HEK293 (cell line): ENCODE measurements around the gene TMEM250.
A peak's percentile ranks its signal among the peaks of the same experiment; 100 is the strongest.

Source experiments
- BCL11A ChIP-seq: fragments of 450-650 bp; formaldehyde crosslinking; IDR thresholded peaks from 2 replicates; pipeline ENCODE4 v1.5.1; 2016; ENCODE audit warnings: low read depth, missing biosample characterization, missing genetic modification characterization
- BCL11B ChIP-seq: fragments of 450-650 bp; formaldehyde crosslinking; IDR thresholded peaks from 2 replicates; pipeline ENCODE4 v1.5.1; 2016; ENCODE audit warnings: low read depth, missing biosample characterization, missing genetic modification characterization
- HIC1 ChIP-seq: fragments of 450-650 bp; formaldehyde crosslinking; IDR thresholded peaks from 2 replicates; pipeline ENCODE4 v1.5.1; 2016; ENCODE audit warnings: missing biosample characterization, missing genetic modification characterization
- IKZF3 ChIP-seq: fragments of 450-650 bp; IDR thresholded peaks from 2 replicates; pipeline ENCODE4 v1.5.0; 2018; ENCODE audit warnings: missing biosample characterization, mild to moderate bottlenecking, missing genetic modification characterization, moderate library complexity
- KLF1 ChIP-seq: fragments of 450-650 bp; formaldehyde crosslinking; IDR thresholded peaks from 2 replicates; pipeline ENCODE4 v1.5.1; 2016; ENCODE audit warnings: missing biosample characterization, missing genetic modification characterization
- KLF16 ChIP-seq: fragments of 450-650 bp; formaldehyde crosslinking; IDR thresholded peaks from 2 replicates; pipeline ENCODE4 v1.5.1; 2017; ENCODE audit warnings: missing biosample characterization, missing genetic modification characterization
- MZF1 ChIP-seq: fragments of 450-650 bp; formaldehyde crosslinking; IDR thresholded peaks from 2 replicates; pipeline ENCODE4 v1.5.1; 2017; ENCODE audit warnings: missing biosample characterization, missing genetic modification characterization, borderline replicate concordance
- PBX3 ChIP-seq: sonication (generic); formaldehyde crosslinking; IDR thresholded peaks from 2 replicates; pipeline ENCODE4 v1.8.1; 2022; ENCODE audit warnings: mild to moderate bottlenecking, moderate library complexity, missing genetic modification reagents
- PRDM1 ChIP-seq: fragments of 450-650 bp; formaldehyde crosslinking; IDR thresholded peaks from 2 replicates; pipeline ENCODE4; 2016; ENCODE audit warnings: missing biosample characterization, missing genetic modification characterization
- RBAK ChIP-seq: fragments of 450-650 bp; formaldehyde crosslinking; IDR thresholded peaks from 2 replicates; pipeline ENCODE4 v1.5.1; 2016; ENCODE audit warnings: missing biosample characterization, missing genetic modification characterization
- TRIM28 ChIP-seq: IDR thresholded peaks from 2 replicates; pipeline ENCODE4 v1.6.1; 2011; ENCODE audit warnings: low read length, control low read depth, borderline replicate concordance
- ZBTB17 ChIP-seq: fragments of 450-650 bp; formaldehyde crosslinking; IDR thresholded peaks from 2 replicates; pipeline ENCODE4 v1.5.1; 2016; ENCODE audit warnings: missing biosample characterization, missing genetic modification characterization
- ZBTB48 ChIP-seq: fragments of 450-650 bp; formaldehyde crosslinking; IDR thresholded peaks from 2 replicates; pipeline ENCODE4 v1.5.1; 2016; ENCODE audit warnings: missing biosample characterization, missing genetic modification characterization
- ZBTB6 ChIP-seq: fragments of 450-650 bp; formaldehyde crosslinking; IDR thresholded peaks from 2 replicates; pipeline ENCODE4 v1.5.1; 2017; ENCODE audit warnings: missing biosample characterization, missing genetic modification characterization
- ZNF157 ChIP-seq: fragments of 450-650 bp; formaldehyde crosslinking; IDR thresholded peaks from 2 replicates; pipeline ENCODE4 v1.5.1; 2016; ENCODE audit warnings: missing biosample characterization, missing genetic modification characterization
- ZNF16 ChIP-seq: fragments of 450-650 bp; formaldehyde crosslinking; IDR thresholded peaks from 2 replicates; pipeline ENCODE4 v1.5.1; 2016; ENCODE audit warnings: low read depth, missing biosample characterization, missing genetic modification characterization
- ZNF174 ChIP-seq: fragments of 450-650 bp; formaldehyde crosslinking; IDR thresholded peaks from 2 replicates; pipeline ENCODE4 v1.5.0; 2017; ENCODE audit warnings: missing biosample characterization, mild to moderate bottlenecking, missing genetic modification characterization
- ZNF211 ChIP-seq: fragments of 450-650 bp; formaldehyde crosslinking; IDR thresholded peaks from 2 replicates; pipeline ENCODE4 v1.5.1; 2016; ENCODE audit warnings: low read depth, missing biosample characterization, missing genetic modification characterization
- ZNF391 ChIP-seq: fragments of 450-650 bp; formaldehyde crosslinking; IDR thresholded peaks from 2 replicates; pipeline ENCODE4 v1.5.1; 2016; ENCODE audit warnings: low read depth, missing biosample characterization, missing genetic modification characterization, borderline replicate concordance
- ZNF433 ChIP-seq: fragments of 450-650 bp; formaldehyde crosslinking; IDR thresholded peaks from 2 replicates; pipeline ENCODE4 v1.5.1; 2016; ENCODE audit warnings: missing biosample characterization, missing genetic modification characterization, low read depth
- ZNF571 ChIP-seq: fragments of 450-650 bp; formaldehyde crosslinking; IDR thresholded peaks from 2 replicates; pipeline ENCODE4 v1.5.0; 2017; ENCODE audit warnings: missing biosample characterization, missing genetic modification characterization
- ZNF624 ChIP-seq: fragments of 450-650 bp; formaldehyde crosslinking; IDR thresholded peaks from 2 replicates; pipeline ENCODE4 v1.5.1; 2017; ENCODE audit warnings: missing biosample characterization, missing genetic modification characterization
- ZNF658 ChIP-seq: fragments of 450-650 bp; formaldehyde crosslinking; IDR thresholded peaks from 2 replicates; pipeline ENCODE4; 2016; ENCODE audit warnings: missing biosample characterization, missing genetic modification characterization
- ZNF707 ChIP-seq: fragments of 450-650 bp; formaldehyde crosslinking; IDR thresholded peaks from 2 replicates; pipeline ENCODE4 v1.5.1; 2016; ENCODE audit warnings: missing biosample characterization, missing genetic modification characterization
- ZNF776 ChIP-seq: fragments of 450-650 bp; formaldehyde crosslinking; IDR thresholded peaks from 2 replicates; pipeline ENCODE4 v1.5.0; 2017; ENCODE audit warnings: missing biosample characterization, missing genetic modification characterization, borderline replicate concordance
- ZNF791 ChIP-seq: fragments of 450-650 bp; formaldehyde crosslinking; IDR thresholded peaks from 2 replicates; pipeline ENCODE4 v1.5.1; 2016; ENCODE audit warnings: missing biosample characterization, missing genetic modification characterization
- ZSCAN23 ChIP-seq: fragments of 450-650 bp; formaldehyde crosslinking; IDR thresholded peaks from 2 replicates; pipeline ENCODE4 v1.5.1; 2016; ENCODE audit warnings: missing biosample characterization, missing genetic modification characterization
- TF ChIP-seq, protein P1 (sequence below): fragments of 450-650 bp; formaldehyde crosslinking; IDR thresholded peaks from 2 replicates; pipeline ENCODE4 v1.5.1; 2016; ENCODE audit warnings: missing biosample characterization, missing genetic modification characterization
- TF ChIP-seq, protein P2 (sequence below): fragments of 450-650 bp; formaldehyde crosslinking; IDR thresholded peaks from 2 replicates; pipeline ENCODE4 v1.5.1; 2016; ENCODE audit warnings: missing biosample characterization, missing genetic modification characterization, low read depth
- TF ChIP-seq, protein P3 (sequence below): fragments of 450-650 bp; formaldehyde crosslinking; IDR thresholded peaks from 2 replicates; pipeline ENCODE4 v1.5.1; 2016; ENCODE audit warnings: missing biosample characterization, missing genetic modification characterization
- TF ChIP-seq, protein P4 (sequence below): fragments of 450-650 bp; formaldehyde crosslinking; IDR thresholded peaks from 2 replicates; pipeline ENCODE4 v1.5.1; 2016; ENCODE audit warnings: missing biosample characterization, missing genetic modification characterization

The TMEM250 gene

GRCh38 chr9:136109351-136110081 is 9.2 kb downstream of the TMEM250 start (continued):
- TF ChIP-seq PBX3 (CRISPR knock-in tag) (peak; percentile 77; the same call in 1 of the 2 replicates), ZNF776 (no peak), BCL11B (tag by site-specific recombination) (peak; percentile 84; the same call in 1 of the 2 replicates), IKZF3 (tag by site-specific recombination) (peak; percentile 96), ZNF16 (tag by site-specific recombination) (no peak), TRIM28 (no peak), MZF1 (tag by site-specific recombination) (peak; percentile 76; the same call in 1 of the 2 replicates), ZNF658 (tag by site-specific recombination) (no peak), ZNF624 (tag by site-specific recombination) (no peak), ZBTB48 (tag by site-specific recombination) (no peak), ZNF433 (tag by site-specific recombination) (no peak), ZNF174 (tag by site-specific recombination) (no peak), ZNF791 (tag by site-specific recombination) (no peak), ZNF157 (tag by site-specific recombination) (no peak), KLF1 (tag by site-specific recombination) (peak; percentile 91), ZBTB17 (tag by site-specific recombination) (peak; percentile 74), HIC1 (tag by site-specific recombination) (peak; percentile 90), KLF16 (tag by site-specific recombination) (peak; percentile 81), RBAK (tag by site-specific recombination) (no peak), ZNF211 (tag by site-specific recombination) (no peak), ZSCAN23 (tag by site-specific recombination) (no peak), ZNF391 (peak; percentile 96), PRDM1 (tag by site-specific recombination) (no peak), BCL11A (tag by site-specific recombination) (peak; percentile 85), ZBTB6 (tag by site-specific recombination) (peak; percentile 79), ZNF707 (tag by site-specific recombination) (no peak), ZNF571 (tag by site-specific recombination) (no peak)
- TF ChIP-seq, protein P1, sequence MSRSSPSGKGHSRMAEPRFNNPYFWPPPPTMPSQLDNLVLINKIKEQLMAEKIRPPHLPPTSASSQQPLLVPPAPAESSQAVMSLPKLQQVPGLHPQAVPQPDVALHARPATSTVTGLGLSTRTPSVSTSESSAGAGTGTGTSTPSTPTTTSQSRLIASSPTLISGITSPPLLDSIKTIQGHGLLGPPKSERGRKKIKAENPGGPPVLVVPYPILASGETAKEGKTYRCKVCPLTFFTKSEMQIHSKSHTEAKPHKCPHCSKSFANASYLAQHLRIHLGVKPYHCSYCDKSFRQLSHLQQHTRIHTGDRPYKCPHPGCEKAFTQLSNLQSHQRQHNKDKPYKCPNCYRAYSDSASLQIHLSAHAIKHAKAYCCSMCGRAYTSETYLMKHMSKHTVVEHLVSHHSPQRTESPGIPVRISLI (tag by site-specific recombination): no peak
- TF ChIP-seq, protein P2, sequence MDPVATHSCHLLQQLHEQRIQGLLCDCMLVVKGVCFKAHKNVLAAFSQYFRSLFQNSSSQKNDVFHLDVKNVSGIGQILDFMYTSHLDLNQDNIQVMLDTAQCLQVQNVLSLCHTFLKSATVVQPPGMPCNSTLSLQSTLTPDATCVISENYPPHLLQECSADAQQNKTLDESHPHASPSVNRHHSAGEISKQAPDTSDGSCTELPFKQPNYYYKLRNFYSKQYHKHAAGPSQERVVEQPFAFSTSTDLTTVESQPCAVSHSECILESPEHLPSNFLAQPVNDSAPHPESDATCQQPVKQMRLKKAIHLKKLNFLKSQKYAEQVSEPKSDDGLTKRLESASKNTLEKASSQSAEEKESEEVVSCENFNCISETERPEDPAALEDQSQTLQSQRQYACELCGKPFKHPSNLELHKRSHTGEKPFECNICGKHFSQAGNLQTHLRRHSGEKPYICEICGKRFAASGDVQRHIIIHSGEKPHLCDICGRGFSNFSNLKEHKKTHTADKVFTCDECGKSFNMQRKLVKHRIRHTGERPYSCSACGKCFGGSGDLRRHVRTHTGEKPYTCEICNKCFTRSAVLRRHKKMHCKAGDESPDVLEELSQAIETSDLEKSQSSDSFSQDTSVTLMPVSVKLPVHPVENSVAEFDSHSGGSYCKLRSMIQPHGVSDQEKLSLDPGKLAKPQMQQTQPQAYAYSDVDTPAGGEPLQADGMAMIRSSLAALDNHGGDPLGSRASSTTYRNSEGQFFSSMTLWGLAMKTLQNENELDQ: no peak
- TF ChIP-seq, protein P3, sequence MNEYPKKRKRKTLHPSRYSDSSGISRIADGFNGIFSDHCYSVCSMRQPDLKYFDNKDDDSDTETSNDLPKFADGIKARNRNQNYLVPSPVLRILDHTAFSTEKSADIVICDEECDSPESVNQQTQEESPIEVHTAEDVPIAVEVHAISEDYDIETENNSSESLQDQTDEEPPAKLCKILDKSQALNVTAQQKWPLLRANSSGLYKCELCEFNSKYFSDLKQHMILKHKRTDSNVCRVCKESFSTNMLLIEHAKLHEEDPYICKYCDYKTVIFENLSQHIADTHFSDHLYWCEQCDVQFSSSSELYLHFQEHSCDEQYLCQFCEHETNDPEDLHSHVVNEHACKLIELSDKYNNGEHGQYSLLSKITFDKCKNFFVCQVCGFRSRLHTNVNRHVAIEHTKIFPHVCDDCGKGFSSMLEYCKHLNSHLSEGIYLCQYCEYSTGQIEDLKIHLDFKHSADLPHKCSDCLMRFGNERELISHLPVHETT (tag by site-specific recombination): no peak
- TF ChIP-seq, protein P4, sequence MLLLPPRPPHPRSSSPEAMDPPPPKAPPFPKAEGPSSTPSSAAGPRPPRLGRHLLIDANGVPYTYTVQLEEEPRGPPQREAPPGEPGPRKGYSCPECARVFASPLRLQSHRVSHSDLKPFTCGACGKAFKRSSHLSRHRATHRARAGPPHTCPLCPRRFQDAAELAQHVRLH (tag by site-specific recombination): peak; percentile 71; the same call in 1 of the 2 replicates
